ENCODE results near the gene ARHGEF33.

DNA sequence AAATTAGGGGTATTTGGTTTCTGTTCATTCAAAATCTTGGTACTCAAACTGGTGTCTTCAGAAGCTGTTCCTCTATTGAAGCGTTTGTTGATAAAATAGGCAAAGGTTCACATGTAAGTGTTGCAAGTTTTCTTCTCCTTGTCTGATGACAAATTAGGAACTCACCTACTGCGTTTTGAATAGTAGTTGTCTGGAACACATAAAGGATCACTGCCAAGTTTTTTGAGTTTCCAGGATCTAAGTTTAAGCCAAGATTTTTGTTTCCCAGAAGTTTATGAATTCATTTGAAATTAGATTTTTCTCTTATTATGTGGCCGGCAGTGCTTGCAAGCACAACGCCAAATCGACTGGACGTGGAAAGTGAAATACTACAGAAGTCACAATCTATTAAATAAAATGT lies 85.4 kb downstream of the ARHGEF33 start:
- TF ChIP-seq POLR2A (IDR thresholded peaks at IDR 0.05) (no peak), POLR2AphosphoS5 (IDR thresholded peaks at IDR 0.05) (no peak), EP300 (IDR thresholded peaks at IDR 0.05) (no peak)
- TF ChIP-seq, protein P1, sequence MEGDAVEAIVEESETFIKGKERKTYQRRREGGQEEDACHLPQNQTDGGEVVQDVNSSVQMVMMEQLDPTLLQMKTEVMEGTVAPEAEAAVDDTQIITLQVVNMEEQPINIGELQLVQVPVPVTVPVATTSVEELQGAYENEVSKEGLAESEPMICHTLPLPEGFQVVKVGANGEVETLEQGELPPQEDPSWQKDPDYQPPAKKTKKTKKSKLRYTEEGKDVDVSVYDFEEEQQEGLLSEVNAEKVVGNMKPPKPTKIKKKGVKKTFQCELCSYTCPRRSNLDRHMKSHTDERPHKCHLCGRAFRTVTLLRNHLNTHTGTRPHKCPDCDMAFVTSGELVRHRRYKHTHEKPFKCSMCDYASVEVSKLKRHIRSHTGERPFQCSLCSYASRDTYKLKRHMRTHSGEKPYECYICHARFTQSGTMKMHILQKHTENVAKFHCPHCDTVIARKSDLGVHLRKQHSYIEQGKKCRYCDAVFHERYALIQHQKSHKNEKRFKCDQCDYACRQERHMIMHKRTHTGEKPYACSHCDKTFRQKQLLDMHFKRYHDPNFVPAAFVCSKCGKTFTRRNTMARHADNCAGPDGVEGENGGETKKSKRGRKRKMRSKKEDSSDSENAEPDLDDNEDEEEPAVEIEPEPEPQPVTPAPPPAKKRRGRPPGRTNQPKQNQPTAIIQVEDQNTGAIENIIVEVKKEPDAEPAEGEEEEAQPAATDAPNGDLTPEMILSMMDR (IDR thresholded peaks at IDR 0.05): no peak

Data from sigmoid colon (tissue), 4 donors.